Measurements from ENCODE around the gene IBA57.
A peak's percentile ranks its signal among the peaks of the same experiment; 100 is the strongest.

Gene IBA57

DNA sequence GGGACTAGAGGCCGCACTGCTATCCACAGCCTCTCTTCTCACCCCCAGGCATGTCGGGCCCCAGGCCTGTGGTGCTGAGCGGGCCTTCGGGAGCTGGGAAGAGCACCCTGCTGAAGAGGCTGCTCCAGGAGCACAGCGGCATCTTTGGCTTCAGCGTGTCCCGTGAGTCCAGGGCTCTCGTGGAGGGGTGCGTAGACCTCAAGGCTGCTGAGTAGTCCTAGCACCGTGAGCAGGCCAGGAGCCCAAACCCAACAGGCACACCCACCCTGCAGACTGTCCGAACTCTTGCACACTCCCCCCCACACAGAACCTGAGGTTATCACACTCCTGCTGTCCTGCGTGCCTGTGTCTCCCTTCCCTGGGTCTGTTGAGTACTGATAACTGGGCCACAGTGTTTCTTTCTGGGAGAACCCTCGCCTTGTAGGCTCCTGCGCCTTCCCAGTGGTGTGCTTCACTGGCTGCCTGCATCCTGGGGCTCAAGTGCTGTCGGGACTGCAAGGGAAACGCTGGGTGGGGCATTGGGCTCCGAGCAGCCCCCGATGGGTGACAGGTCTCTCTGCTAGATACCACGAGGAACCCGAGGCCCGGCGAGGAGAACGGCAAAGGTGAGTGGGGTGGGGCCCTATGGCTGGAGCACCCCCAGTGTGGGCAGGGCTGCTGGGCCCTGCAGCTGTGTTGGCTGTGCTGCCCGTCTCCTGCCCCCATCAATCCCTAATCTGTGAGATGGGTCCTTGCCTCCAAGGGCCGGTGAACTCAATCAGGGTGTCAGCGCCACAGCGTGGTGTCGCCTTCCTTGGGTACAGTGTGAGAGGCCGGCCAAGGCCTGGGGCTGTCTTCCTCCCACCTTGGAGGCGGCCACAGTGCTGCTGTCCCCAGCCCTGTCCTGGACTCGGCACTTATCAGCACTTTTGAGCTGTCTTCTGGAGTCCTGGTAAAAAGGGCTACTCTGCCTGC lies 19.9 kb upstream of the IBA57 start:
- no peak for DNase-seq

- no peak for DNase-seq
These were observed 19.0 kb upstream of the IBA57 start for GRCh38 chr1:228146417-228147150.

- DNase-seq: no peak
These were observed 18.4 kb upstream of the IBA57 start for GRCh38 chr1:228147151-228147693.

DNA sequence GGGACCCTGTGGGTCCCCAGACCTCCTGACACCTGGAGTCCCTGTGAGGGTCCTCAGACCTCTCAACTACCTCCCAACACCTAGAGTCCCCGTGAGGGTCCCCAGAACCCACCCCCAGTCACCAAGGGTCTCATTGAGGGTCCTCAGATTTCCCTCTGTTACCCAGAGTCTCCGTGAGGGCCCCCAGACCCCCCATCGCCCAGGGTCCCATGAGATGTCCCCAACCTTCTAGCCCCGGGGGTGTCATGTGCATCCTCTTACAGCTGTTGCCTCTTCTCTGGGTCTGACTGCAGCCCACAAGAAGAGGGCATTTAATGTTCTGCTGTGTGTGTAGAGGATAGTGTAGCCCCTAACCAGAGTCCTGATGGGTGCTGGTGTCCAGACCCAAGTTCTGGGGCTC lies 17.8 kb upstream of the IBA57 start:
- DNase-seq: no peak

GRCh38 chr1:228148196-228148861 lies 17.3 kb upstream of the IBA57 start:
- no peak for DNase-seq

DNA sequence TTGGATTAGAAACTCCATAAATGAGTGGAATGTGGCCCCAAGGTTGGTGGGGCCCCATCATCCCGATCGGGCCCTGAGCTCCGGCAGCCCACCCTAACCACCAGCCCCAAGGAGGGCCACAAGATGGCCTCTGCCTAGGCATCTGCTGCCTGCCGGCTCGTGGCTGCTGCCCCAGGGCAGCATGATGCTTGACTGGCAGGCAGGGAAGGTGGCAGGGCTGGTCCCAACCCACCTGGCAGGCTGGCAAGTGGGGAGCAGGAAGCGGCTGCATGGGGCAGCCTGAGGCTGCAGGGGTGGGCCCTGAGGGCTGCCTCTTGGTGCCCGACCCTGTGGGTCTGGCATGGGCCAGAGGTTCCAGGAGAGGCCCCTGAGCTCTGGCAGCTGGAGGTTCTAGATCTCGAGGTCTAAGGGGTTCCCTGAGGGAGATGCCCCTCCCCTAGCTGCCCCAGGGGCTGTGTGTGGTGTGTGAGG lies 16.6 kb upstream of the IBA57 start:
- DNase-seq: no peak

- DNase-seq: no peak
These were observed 16.0 kb upstream of the IBA57 start, which contains the start of gene GJC2 for GRCh38 chr1:228149406-228150119. TSS of gene GJC2 (plus strand) at chr1:228149930. CDS start at chr1:228157759, 7,829 bp downstream.

DNA sequence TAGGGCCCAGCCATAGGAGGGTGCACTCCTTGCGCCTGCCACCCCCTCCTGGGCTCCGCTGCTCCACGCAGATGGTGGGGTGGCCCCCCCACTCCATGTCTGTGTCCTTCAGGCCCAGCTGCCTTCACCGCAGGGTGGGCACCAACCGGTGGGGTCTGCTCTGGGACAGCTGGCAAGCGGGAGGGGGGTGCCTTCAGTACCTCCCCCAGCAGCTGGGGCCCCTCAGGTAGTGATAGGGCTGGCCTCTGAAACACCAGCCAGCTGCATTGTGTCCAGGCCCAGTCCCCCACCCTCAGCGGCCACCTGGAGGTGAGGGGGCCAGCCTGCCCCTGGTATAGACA lies 15.5 kb upstream of the IBA57 start:
- DNase-seq: no peak

DNA sequence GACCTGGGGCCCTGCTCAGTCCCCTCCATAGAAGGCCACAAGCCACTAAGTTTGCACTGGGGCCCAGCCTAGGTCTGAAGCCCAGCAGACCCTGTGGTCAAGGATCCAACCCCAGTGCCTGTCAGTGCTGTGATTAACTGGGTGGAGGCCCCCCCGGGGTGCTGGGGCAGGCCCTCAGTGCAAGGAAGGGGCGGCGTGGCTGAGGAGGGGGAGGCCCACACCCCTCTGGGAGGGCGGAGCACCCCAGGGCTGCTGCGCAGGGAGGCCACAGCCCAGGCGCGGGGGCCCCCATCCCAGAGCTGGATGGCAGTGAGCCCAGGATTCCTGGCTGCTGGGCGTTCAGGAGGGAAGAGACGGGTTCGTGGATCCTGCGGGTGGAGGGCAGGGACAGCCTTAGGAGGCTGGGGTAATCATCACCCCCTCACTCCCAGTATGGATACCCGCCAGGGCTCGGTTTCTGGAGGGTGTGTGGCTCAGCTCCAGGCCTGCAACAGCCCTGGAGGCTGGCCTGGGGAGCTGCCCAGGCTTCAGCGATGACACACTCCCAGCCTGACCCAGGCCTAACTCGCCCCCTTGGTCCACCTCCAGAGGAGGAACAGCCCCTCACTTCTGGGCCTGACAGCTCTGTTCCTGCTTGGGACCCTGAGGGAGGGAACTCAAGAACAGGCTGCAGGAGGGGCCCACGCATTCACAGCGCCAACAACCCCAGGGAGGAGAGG lies 15.0 kb upstream of the IBA57 start:
- no peak for DNase-seq

- DNase-seq: no peak
These were observed 14.3 kb upstream of the IBA57 start for GRCh38 chr1:228151180-228151925.

- no peak for DNase-seq
These were observed 13.3 kb upstream of the IBA57 start for GRCh38 chr1:228152097-228152917.

DNA sequence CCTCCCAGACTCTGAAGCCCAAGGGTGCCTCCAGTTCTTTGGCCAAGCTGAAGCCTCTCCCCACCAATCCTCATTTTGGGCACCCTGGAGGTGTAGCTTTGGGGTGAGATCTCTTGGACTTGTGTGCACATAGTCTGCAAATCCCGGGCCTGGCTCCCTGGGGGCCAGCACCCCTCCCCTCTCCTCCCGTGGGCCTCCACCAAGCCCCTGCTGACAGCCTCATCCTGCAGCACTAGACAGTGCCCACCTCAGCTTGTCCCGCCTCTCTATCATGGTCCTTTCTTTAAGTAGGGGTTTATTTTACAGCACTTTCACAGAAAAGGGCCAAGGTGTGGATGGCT lies 12.7 kb upstream of the IBA57 start:
- no peak for DNase-seq

DNA sequence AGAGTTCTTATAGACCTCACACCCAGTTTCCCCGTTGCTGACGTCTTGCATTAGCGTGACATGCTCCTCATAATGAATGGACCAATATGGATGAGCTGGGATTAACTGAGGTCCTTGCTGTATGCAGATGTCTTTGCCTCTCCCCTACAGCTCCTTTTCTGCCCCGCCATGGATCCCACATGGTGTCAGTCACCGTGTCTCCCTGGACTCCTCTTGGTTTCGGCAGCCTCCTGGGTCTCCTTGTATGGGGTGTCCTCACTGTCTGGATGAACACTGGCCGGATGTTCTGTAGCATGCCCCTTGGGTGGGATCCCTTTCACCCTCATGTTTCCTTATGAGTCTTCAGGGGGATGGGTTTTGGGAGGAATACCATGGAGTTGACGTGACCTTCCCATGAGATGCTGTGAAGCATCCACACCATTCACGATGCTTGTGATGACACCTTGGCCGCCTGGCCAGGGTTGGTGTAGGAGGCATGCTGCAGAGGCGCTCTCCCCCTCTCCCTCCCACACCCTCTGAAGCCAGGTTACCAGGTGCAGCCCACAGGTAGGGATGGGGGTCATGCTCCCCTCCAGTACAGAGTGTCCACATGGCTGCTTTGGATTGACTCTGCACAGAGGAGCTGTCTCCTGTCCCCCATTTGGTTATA lies 11.5 kb upstream of the IBA57 start:
- DNase-seq: no peak

DNA sequence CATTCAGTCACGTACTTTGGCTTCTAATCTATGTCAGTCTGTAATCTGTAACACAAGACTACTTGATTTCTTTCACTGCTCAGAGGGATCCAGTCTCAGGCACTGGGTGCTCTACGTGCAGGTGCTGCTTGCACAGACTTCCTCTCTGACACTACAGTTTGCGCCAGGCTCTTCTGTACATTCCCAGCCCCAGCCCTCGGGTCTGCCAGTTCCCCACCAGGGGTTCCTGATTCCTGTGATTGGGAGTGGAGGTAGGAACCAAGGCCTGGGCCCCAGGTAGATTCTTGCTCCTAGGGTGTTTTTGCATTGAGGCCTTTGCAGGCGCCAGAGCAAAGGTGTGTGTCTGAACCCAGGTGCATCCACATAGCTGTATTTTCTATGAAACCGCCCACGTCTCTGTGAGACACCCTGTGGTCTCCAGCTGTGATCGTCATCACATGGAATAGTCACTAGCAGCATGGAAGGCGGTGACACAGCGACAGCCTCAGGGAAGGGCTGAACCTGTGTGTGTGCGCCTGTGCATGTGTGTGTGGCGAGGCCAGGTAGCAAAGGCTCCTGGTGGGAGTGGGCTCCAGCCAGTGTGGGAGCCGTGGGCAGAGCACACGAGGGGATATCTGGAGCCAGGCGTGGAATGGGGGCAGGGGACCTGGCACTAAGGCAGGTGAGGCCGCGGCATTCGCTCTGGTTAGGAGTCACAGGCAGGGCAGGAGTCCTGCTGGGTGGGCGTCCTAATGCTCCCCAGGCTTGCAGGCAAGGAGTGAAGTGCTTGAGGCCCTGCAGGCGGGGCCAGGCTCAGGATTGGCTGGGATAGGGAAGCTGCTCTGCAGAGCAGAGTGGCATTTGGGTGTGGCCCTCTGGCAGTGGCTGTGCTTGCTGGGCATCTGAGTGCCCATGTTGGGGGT lies 10.7 kb upstream of the IBA57 start:
- no peak for DNase-seq

DNA sequence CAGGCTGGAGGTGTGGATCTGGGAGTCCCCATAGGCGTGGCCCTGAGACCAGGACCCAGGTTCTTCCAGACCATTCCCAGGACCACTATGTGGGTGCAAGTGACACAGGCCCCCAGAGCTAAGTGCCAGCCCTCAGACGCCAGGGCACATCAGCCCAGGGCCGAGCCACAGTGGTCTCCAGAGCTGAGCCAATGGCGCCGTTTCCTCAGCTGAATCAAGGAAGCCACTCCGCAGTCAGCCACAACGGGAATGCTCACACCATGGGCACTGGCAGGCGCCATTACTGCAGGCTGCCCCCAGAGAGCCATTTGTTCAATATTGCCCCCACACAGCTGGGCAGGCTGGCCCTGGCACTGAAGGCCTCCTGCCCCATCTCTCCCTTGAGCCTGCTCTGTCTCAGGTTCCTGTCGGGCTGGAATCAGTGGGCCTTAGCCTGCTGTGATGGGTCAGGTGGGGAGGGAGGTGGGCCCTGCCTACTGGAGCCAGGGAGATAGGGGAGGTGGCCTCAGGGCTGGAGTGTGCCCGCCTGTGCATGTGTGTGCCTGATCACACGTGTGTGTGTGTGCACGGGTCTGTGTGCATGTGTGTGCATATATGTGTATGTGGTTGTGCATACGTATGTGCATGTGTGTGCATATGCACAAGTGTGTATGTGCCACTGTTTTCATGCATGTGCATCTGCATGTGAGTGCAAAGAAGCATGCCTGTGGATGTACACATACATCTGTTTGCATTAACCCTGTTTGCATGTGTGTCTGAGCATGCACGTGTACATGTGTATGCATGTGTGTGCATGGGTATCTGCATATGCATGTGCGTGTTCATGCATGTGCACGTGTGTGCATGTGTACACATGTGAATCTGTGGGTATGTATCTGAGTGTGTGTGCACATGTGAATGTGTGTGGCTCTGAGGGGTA lies 9.7 kb upstream of the IBA57 start:
- no peak for DNase-seq

- no peak for DNase-seq
These were observed 9.1 kb upstream of the IBA57 start for GRCh38 chr1:228156515-228156881.

- DNase-seq: peak; percentile 38
These were observed 8.5 kb upstream of the IBA57 start for GRCh38 chr1:228156941-228157728.
